OCI-LY7 (cell line): ENCODE data around the gene SLC11A2. TPM values are rescaled to one million over a fixed set of nuclear protein-coding genes. Genes with fewer than 3 reads are reported as not detected.

Experiments used
- BruUV-seq: library from RNA; stranded (reverse); fragments of 400-500 nt; replicated peaks from 2 replicates; lab custom pipeline; 2021; lab: Mats Ljungman, UMichigan
- CTCF ChIA-PET: fragments of 300-600 bp; sonication (Branson Sonifier 250); formaldehyde crosslinking; loops from one replicate; lab custom pipeline; 2022; ENCODE audit warnings: antibody characterized with exemption; ENCODE audit not compliant: unreplicated experiment; lab: Charles Lee
- POLR2A ChIA-PET: fragments of 300-600 bp; sonication (Branson Sonifier 250); formaldehyde crosslinking; loops from one replicate; lab custom pipeline; 2022; ENCODE audit warnings: antibody characterized with exemption; lab: Charles Lee
- DNase-seq: peaks from one replicate; pipeline ENCODE4 v3.0.0-alpha.2; 2015; ENCODE audit warnings: low spot score
- H2AFZ ChIP-seq: fragments of 200-600 bp; sonication (generic), shearing (Covaris generic); 2 replicates; pipeline ENCODE4 v1.6.1; 2014; ENCODE audit warnings: mild to moderate bottlenecking, antibody characterized with exemption, low read length, moderate library complexity
- H3K27ac ChIP-seq: fragments of 200-600 bp; sonication (generic); 2 replicates; pipeline ENCODE4 v1.5.1; 2014; ENCODE audit warnings: mixed run types, low read depth, mild to moderate bottlenecking, moderate library complexity, low read length, inconsistent platforms; ENCODE audit not compliant: poor library complexity, severe bottlenecking
- H3K36me3 ChIP-seq: fragments of 200-600 bp; sonication (generic); 2 replicates; pipeline ENCODE4 v1.6.1; 2014; ENCODE audit warnings: mild to moderate bottlenecking, antibody characterized with exemption, low read length, moderate library complexity, mixed read lengths; ENCODE audit not compliant: insufficient read depth
- H3K4me1 ChIP-seq: fragments of 200-600 bp; sonication (generic); 2 replicates; pipeline ENCODE4 v1.5.1; 2014; ENCODE audit warnings: mild to moderate bottlenecking, low read length; ENCODE audit not compliant: insufficient read depth, poor library complexity, severe bottlenecking
- H3K4me2 ChIP-seq: fragments of 200-600 bp; sonication (generic); 2 replicates; pipeline ENCODE4 v1.6.1; 2014; ENCODE audit warnings: mild to moderate bottlenecking, low read length
- H3K4me3 ChIP-seq: fragments of 200-600 bp; sonication (generic); 2 replicates; pipeline ENCODE4 v1.5.1; 2014; ENCODE audit warnings: mild to moderate bottlenecking, low read depth, low read length; ENCODE audit not compliant: poor library complexity, severe bottlenecking
- H3K79me2 ChIP-seq: fragments of 200-600 bp; sonication (generic); 2 replicates; pipeline ENCODE4 v1.6.1; 2016; ENCODE audit warnings: low read depth, mild to moderate bottlenecking, low read length, moderate library complexity, mixed read lengths; ENCODE audit not compliant: insufficient read depth
- H3K9me2 ChIP-seq: fragments of 200-600 bp; sonication (generic); 2 replicates; pipeline ENCODE4 v1.6.1; 2016; ENCODE audit warnings: mild to moderate bottlenecking, low read length, mixed read lengths; ENCODE audit not compliant: insufficient read depth
- H3K9me3 ChIP-seq: fragments of 200-600 bp; sonication (generic); 2 replicates; pipeline ENCODE4 v1.6.1; 2014; ENCODE audit warnings: mild to moderate bottlenecking, mixed run types, low read length, mixed read lengths
- H4K20me1 ChIP-seq: fragments of 200-600 bp; sonication (generic); 2 replicates; pipeline ENCODE4 v1.6.1; 2014; ENCODE audit warnings: mild to moderate bottlenecking, antibody characterized with exemption, low read length, moderate library complexity, mixed read lengths; ENCODE audit not compliant: insufficient read depth
- CTCF ChIP-seq: fragments of 200-600 bp; sonication (generic); conservative IDR thresholded peaks from 2 replicates; pipeline ENCODE4 v1.5.1; 2014; ENCODE audit warnings: mild to moderate bottlenecking, antibody characterized with exemption, low read length, moderate library complexity, mixed read lengths
- EZH2phosphoT487 ChIP-seq: fragments of 200-600 bp; sonication (generic); IDR thresholded peaks from 2 replicates; pipeline ENCODE4 v1.6.1; 2018; ENCODE audit warnings: low read depth, borderline replicate concordance, mild to moderate bottlenecking, mixed run types, antibody characterized with exemption, low read length, moderate library complexity, mixed read lengths
- intact Hi-C: fragments of 100-400 bp; cut with micrococcal nuclease; formaldehyde crosslinking; loops from one replicate; pipeline ENCODE4 v1.10.0; 2022; ENCODE audit not compliant: unreplicated experiment
- total RNA-seq, 2 experiments: library from RNA; depleted of rRNA in 1 of 2; stranded (reverse); fragments of >200 nt in 1 of 2; shearing (Covaris generic) in 1 of 2; gene quantifications; 2 replicates each; pipeline ENCODE4 v1.2.3, GENCODE V29; 2014 to 2022

Gene SLC11A2
- total RNA-seq, 2 experiments from 2014 or later, result 35.0 to 43.6 TPM

- no peaks in the 10 kb centered on the region for H3K4me1 ChIP-seq
- H3K79me2 ChIP-seq, result no peaks in the 10 kb centered on the region
- no peaks in the 10 kb centered on the region for H4K20me1 ChIP-seq
- no peak overlapping the region for H3K4me3 ChIP-seq
- TF ChIP-seq CTCF (no peak), EZH2phosphoT487 (no peak)
- ChIA-PET POLR2A (no interaction called here), CTCF (no interaction called here)
- no peaks in the 10 kb centered on the region for H3K9me2 ChIP-seq
- no peak for DNase-seq
- no TSS peak for BruUV-seq
- no peak overlapping the region for H3K27ac ChIP-seq
- H2AFZ ChIP-seq, result no peak overlapping the region
- no peaks in the 10 kb centered on the region for H3K36me3 ChIP-seq
- no peaks in the 10 kb centered on the region for H3K9me3 ChIP-seq
- no peak overlapping the region for H3K4me2 ChIP-seq
- intact Hi-C loops, result no loop called here
These were observed 76.3 kb downstream of the SLC11A2 start for GRCh38 chr12:50949801-50950302.

GRCh38 chr12:50948798-50949197, 77.4 kb downstream of the SLC11A2 start:
- H3K36me3 ChIP-seq, result no peaks in the 10 kb centered on the region
- H3K9me2 ChIP-seq, result no peaks in the 10 kb centered on the region
- no peaks in the 10 kb centered on the region for H3K4me1 ChIP-seq
- H3K9me3 ChIP-seq, result no peaks in the 10 kb centered on the region
- H3K27ac ChIP-seq, result no peak overlapping the region
- H3K79me2 ChIP-seq, result no peaks in the 10 kb centered on the region
- intact Hi-C loops, result no loop called here
- TF ChIP-seq CTCF (no peak), EZH2phosphoT487 (no peak)
- no peak overlapping the region for H3K4me3 ChIP-seq
- no peak overlapping the region for H3K4me2 ChIP-seq
- BruUV-seq, result no TSS peak
- H2AFZ ChIP-seq, result no peak overlapping the region
- no peaks in the 10 kb centered on the region for H4K20me1 ChIP-seq
- CTCF ChIA-PET, result no interaction called here
- POLR2A ChIA-PET, result no interaction called here
- no peak for DNase-seq

- no peaks in the 10 kb centered on the region for H3K9me2 ChIP-seq
- H3K36me3 ChIP-seq, result no peaks in the 10 kb centered on the region
- BruUV-seq, result no TSS peak
- H3K4me2 ChIP-seq, result no peak overlapping the region
- H3K4me3 ChIP-seq, result no peak overlapping the region
- intact Hi-C loops, result no loop called here
- POLR2A ChIA-PET, result no interaction called here
- H3K27ac ChIP-seq, result no peak overlapping the region
- DNase-seq, result no peak
- H3K4me1 ChIP-seq, result no peaks in the 10 kb centered on the region
- TF ChIP-seq CTCF (no peak), EZH2phosphoT487 (no peak)
- H3K9me3 ChIP-seq, result no peaks in the 10 kb centered on the region
- CTCF ChIA-PET, result no interaction called here
- no peaks in the 10 kb centered on the region for H4K20me1 ChIP-seq
- no peaks in the 10 kb centered on the region for H3K79me2 ChIP-seq
- no peak overlapping the region for H2AFZ ChIP-seq
These were observed 78.1 kb downstream of the SLC11A2 start for GRCh38 chr12:50947933-50948626.
